Parathyroid adenoma (tissue), 2 donors: ENCODE results near the gene PRDX6.
A peak's percentile ranks its signal among the peaks of the same experiment; 100 is the strongest.

Experiments used
- H2AFZ ChIP-seq: fragments of 300-600 bp; sonication (generic); one replicate; pipeline ENCODE4 v1.7.0; 2017; ENCODE audit warnings: antibody characterized with exemption, mild to moderate bottlenecking
- H3K27ac ChIP-seq: fragments of 300-600 bp; sonication (generic); one replicate; pipeline ENCODE4 v1.7.0; 2017
- H3K27me3 ChIP-seq: fragments of 300-600 bp; sonication (generic); one replicate; pipeline ENCODE4 v1.7.0; 2017; ENCODE audit warnings: low read length; ENCODE audit not compliant: control insufficient read depth, insufficient read depth
- H3K36me3 ChIP-seq: fragments of 300-600 bp; sonication (generic); one replicate; pipeline ENCODE4 v1.7.0; 2017; ENCODE audit warnings: low read length; ENCODE audit not compliant: control insufficient read depth, insufficient read depth
- H3K4me1 ChIP-seq: fragments of 300-600 bp; sonication (generic); one replicate; pipeline ENCODE4 v1.7.0; 2017; ENCODE audit warnings: control low read depth
- H3K4me2 ChIP-seq: fragments of 300-600 bp; sonication (generic); one replicate; pipeline ENCODE4 v1.7.0; 2017; ENCODE audit warnings: low read length
- H3K4me3 ChIP-seq: fragments of 300-600 bp; sonication (generic); one replicate; pipeline ENCODE4 v1.7.0; 2017; ENCODE audit warnings: low read depth, low read length
- H3K79me2 ChIP-seq: fragments of 300-600 bp; sonication (generic); one replicate; pipeline ENCODE4 v1.7.0; 2017; ENCODE audit warnings: control low read depth
- H3K9ac ChIP-seq: fragments of 300-600 bp; sonication (generic); one replicate; pipeline ENCODE4 v1.7.0; 2017; ENCODE audit warnings: mild to moderate bottlenecking
- H3K9me3 ChIP-seq: fragments of 300-600 bp; sonication (generic); one replicate; pipeline ENCODE4 v1.7.0; 2017; ENCODE audit warnings: low read length; ENCODE audit not compliant: control insufficient read depth
- TF ChIP-seq, protein P1 (sequence below): fragments of 300-600 bp; sonication (generic); IDR thresholded peaks from one replicate; pipeline ENCODE4 v1.7.0; 2017; ENCODE audit warnings: antibody characterized with exemption, mild to moderate bottlenecking
- donor health status: primary hyperparathyroidism.

Gene PRDX6

DNA sequence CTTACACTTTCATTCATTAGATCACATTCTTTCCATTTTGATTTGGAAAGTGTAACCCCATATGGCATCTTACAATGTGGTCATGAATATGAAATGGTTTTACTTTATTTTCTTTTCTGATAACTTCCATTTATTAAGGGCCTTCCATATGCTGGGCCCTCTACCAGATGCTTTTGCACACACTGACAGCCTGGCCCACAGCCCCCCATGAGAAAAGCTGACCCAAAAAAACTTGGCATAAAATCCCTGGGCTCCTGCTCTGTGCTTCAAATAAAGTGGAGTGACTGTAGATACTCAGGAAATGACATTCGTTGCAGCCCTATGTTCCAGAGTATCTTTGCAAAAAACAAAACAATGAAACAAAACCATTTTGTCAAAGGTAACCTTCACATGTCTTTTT, 48.8 kb downstream of the PRDX6 start:
- Histone ChIP-seq H3K9me3 (no peaks in the 10 kb centered on the region), H3K4me1 (no peaks in the 10 kb centered on the region), H3K79me2 (no peaks in the 10 kb centered on the region), H3K27ac (no peak overlapping the region), H2AFZ (no peak overlapping the region), H3K4me2 (no peak overlapping the region), H3K36me3 (no peaks in the 10 kb centered on the region), H3K4me3 (no peak overlapping the region), H3K9ac (no peak overlapping the region), H3K27me3 (no peaks in the 10 kb centered on the region)
- TF ChIP-seq, protein P1, sequence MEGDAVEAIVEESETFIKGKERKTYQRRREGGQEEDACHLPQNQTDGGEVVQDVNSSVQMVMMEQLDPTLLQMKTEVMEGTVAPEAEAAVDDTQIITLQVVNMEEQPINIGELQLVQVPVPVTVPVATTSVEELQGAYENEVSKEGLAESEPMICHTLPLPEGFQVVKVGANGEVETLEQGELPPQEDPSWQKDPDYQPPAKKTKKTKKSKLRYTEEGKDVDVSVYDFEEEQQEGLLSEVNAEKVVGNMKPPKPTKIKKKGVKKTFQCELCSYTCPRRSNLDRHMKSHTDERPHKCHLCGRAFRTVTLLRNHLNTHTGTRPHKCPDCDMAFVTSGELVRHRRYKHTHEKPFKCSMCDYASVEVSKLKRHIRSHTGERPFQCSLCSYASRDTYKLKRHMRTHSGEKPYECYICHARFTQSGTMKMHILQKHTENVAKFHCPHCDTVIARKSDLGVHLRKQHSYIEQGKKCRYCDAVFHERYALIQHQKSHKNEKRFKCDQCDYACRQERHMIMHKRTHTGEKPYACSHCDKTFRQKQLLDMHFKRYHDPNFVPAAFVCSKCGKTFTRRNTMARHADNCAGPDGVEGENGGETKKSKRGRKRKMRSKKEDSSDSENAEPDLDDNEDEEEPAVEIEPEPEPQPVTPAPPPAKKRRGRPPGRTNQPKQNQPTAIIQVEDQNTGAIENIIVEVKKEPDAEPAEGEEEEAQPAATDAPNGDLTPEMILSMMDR: no peak

DNA sequence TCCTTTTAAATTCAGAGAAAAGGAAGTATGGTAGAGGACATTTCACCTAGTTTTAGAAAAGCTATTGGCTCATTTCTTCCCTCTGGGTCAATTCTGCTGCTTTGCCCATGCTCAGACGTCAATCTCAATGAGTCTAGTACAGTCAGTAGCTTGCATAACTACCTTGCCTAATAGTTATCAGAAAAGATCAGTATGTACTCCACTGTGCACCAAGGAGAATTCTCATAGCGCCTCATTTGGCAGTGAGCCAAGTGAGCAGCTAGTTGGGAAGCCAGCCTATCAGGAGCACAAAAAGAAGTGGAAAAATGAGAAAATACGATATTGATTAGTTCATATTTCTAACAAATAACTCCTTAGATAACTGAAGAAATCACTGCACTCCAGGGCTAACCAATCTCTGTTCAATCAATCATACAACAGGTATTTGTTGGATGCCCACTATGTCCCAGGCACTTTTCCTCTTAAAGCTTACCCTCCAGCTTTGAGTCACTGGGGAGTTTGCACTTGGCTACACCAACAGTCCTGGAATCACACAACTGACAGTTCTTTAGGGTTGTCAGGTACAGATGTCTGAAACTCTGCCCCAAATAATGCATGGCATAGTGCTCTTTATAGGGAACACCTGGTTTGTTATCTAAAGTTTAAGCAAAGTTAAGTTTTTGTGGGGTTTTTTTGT, 50.2 kb downstream of the PRDX6 start:
- Histone ChIP-seq H3K79me2 (no peaks in the 10 kb centered on the region), H3K27ac (no peak overlapping the region), H3K9ac (no peak overlapping the region)

DNA sequence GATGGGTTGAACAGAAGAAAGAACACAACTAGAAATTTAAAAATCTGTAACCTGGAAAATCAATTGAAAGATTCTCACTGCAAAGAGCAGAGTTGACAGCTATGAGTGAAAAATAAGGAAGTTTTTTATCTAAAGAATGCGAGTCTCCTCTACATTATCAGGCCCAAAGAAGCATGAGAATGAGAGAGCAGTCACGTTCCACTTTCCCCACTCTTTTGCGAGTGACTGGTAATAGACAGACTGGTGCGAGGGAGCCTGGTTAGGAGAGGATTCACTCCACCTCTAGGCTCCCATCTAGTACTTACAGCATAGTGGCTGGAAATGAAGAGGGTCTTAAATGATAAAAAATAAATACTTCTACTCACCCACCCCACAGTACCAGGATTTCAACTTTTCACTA, 52.0 kb downstream of the PRDX6 start:
- Histone ChIP-seq H2AFZ (no peak overlapping the region), H3K4me1 (no peaks in the 10 kb centered on the region), H3K9ac (no peak overlapping the region), H3K36me3 (no peaks in the 10 kb centered on the region), H3K4me3 (no peak overlapping the region), H3K9me3 (no peaks in the 10 kb centered on the region), H3K4me2 (no peak overlapping the region), H3K79me2 (no peaks in the 10 kb centered on the region), H3K27me3 (no peaks in the 10 kb centered on the region), H3K27ac (no peak overlapping the region)
- TF ChIP-seq, protein P1: no peak

More for the DNA sequence above, 50.2 kb downstream of the PRDX6 start:
- TF ChIP-seq, protein P1: no peak
- no peak overlapping the region for H3K4me3 ChIP-seq
- H3K4me2 ChIP-seq: peak overlapping the region; percentile 40
- H2AFZ ChIP-seq: no peak overlapping the region
- no peaks in the 10 kb centered on the region for H3K9me3 ChIP-seq
- H3K27me3 ChIP-seq: no peaks in the 10 kb centered on the region
- H3K4me1 ChIP-seq: no peaks in the 10 kb centered on the region
- H3K36me3 ChIP-seq: no peaks in the 10 kb centered on the region

DNA sequence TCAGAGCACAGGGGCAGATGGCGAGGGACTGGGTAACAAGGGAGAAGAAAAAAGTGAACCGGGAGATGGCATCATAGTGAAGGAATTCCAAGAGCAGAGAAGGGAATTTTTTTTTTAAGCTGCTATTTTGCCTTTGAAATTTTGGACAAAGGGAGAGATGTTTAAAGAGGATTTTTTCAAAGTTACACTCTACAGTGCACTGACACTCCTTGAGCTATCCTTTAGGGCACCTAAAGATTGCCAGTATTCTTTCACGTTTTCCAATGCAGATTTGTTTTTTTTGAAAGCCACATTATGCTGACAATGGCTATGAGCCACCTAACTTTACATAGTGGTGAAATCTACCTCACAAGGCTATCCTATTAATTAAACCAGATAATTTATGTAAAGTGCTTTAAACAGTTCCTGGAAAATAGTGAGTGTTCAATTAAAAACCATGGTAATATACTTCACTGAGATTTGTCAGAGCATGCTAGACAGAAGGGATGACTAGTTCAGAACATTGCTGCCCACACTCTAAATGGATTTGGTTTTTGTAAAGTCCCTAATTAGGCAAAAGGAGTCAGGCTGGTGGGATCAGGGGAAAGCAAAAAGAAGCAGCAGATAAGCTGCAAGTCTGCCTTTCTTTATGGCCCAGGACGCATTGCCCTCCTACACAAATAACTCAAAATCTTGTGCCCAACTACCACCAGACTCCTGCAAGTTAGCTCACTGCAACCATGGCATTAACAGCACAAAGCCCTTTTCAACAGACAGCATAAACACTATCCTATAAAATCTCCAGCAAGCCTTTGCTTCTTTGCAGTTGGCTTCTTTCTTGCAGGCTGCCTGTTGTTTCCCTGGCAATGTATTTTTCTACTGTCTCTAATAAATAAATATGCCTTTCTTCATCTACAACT, 53.9 kb downstream of the PRDX6 start:
- no peak overlapping the region for H3K9ac ChIP-seq
- TF ChIP-seq, protein P1: no peak
- H2AFZ ChIP-seq: no peak overlapping the region
- H3K36me3 ChIP-seq: no peaks in the 10 kb centered on the region
- H3K4me3 ChIP-seq: no peak overlapping the region
- H3K27me3 ChIP-seq: no peaks in the 10 kb centered on the region
- H3K9me3 ChIP-seq: no peaks in the 10 kb centered on the region
- H3K79me2 ChIP-seq: no peaks in the 10 kb centered on the region
- H3K27ac ChIP-seq: no peak overlapping the region
- no peak overlapping the region for H3K4me2 ChIP-seq
- H3K4me1 ChIP-seq: no peaks in the 10 kb centered on the region
